Stimulated activated naive B cell treated with anti-CD40 and anti-IgM and Interleukin-4, amounts not matched to agents 10 μg/mL and 1 μg/mL and 100 μg/mL, for 72 hours (primary cell): ENCODE data around the gene BICC1.

Experiments used
- ATAC-seq, 2 donors: fragments of 150-1000 bp; cut with Tn5 transposase; replicated peaks; 2 replicates each; pipeline ENCODE4 v1.10.0; 2021; ENCODE audit warnings: moderate library complexity in 1 of 2
- DNase-seq: peaks from one replicate; pipeline ENCODE4 v3.0.0; 2021
- H3K27ac Mint-ChIP-seq: one replicate; pipeline ENCODE4 v1.8.0; 2022; ENCODE audit warnings: mild to moderate bottlenecking, mixed read lengths
- H3K27me3 Mint-ChIP-seq, 2 donors: one replicate each; pipeline ENCODE4 v1.8.0; 2022; ENCODE audit warnings: mixed read lengths in 2 of 2
- H3K36me3 Mint-ChIP-seq, 2 donors: one replicate each; pipeline ENCODE4 v1.8.0; 2022; ENCODE audit warnings: mixed read lengths in 2 of 2, mild to moderate bottlenecking in 1 of 2
- H3K4me1 Mint-ChIP-seq, 2 donors: one replicate each; pipeline ENCODE4 v1.8.0; 2022; ENCODE audit warnings: mixed read lengths in 2 of 2, mild to moderate bottlenecking in 1 of 2
- H3K4me3 Mint-ChIP-seq, 2 donors: one replicate each; pipeline ENCODE4 v1.8.0; 2022; ENCODE audit warnings: mild to moderate bottlenecking in 2 of 2, mixed read lengths in 2 of 2, moderate library complexity in 1 of 2
- H3K9me3 Mint-ChIP-seq, 2 donors: one replicate each; pipeline ENCODE4 v1.8.0; 2022; ENCODE audit warnings: mixed read lengths in 2 of 2, mild to moderate bottlenecking in 1 of 2

Gene BICC1

GRCh38 chr10:58696736-58697135, 184.1 kb downstream of the BICC1 start:
- Mint-ChIP-seq H3K4me1 (no peaks in the 10 kb centered on the region), H3K4me3 (no peak overlapping the region), H3K27me3 (no peaks in the 10 kb centered on the region), H3K9me3 (peaks cover 2 to 10% of the 10 kb centered on the region in 2 donors), H3K27ac (no peak overlapping the region), H3K36me3 (no peaks in the 10 kb centered on the region)
- no peak for DNase-seq
- no peak for ATAC-seq

GRCh38 chr10:58697691-58698090, 185.0 kb downstream of the BICC1 start:
- no peaks in the 10 kb centered on the region for H3K27me3 Mint-ChIP-seq
- H3K9me3 Mint-ChIP-seq: peaks cover 0 to 6% of the 10 kb centered on the region in 2 donors
- DNase-seq (no peak), ATAC-seq (no peak)
- no peaks in the 10 kb centered on the region for H3K4me1 Mint-ChIP-seq
- no peaks in the 10 kb centered on the region for H3K36me3 Mint-ChIP-seq
- H3K27ac Mint-ChIP-seq: no peak overlapping the region
- H3K4me3 Mint-ChIP-seq: no peak overlapping the region

- DNase-seq (no peak), ATAC-seq (no peak)
- no peaks in the 10 kb centered on the region for H3K27me3 Mint-ChIP-seq
- no peaks in the 10 kb centered on the region for H3K36me3 Mint-ChIP-seq
- H3K9me3 Mint-ChIP-seq: peaks cover 0 to 4% of the 10 kb centered on the region in 2 donors
- no peak overlapping the region for H3K4me3 Mint-ChIP-seq
- H3K4me1 Mint-ChIP-seq: no peaks in the 10 kb centered on the region
- H3K27ac Mint-ChIP-seq: no peak overlapping the region
Observed at GRCh38 chr10:58698777-58699356, 186.2 kb downstream of the BICC1 start.

- ATAC-seq (no peak), DNase-seq (no peak)
- Mint-ChIP-seq H3K9me3 (no peaks in the 10 kb centered on the region), H3K27ac (no peak overlapping the region), H3K36me3 (no peaks in the 10 kb centered on the region), H3K4me1 (no peaks in the 10 kb centered on the region), H3K27me3 (no peaks in the 10 kb centered on the region), H3K4me3 (no peak overlapping the region)
Observed at GRCh38 chr10:58700591-58700990, 187.9 kb downstream of the BICC1 start.

- ATAC-seq (no peak), DNase-seq (no peak)
- H3K4me3 Mint-ChIP-seq: no peak overlapping the region
- H3K27me3 Mint-ChIP-seq: no peaks in the 10 kb centered on the region
- H3K27ac Mint-ChIP-seq: no peak overlapping the region
- H3K9me3 Mint-ChIP-seq: peaks cover 0 to 3% of the 10 kb centered on the region in 2 donors
- H3K36me3 Mint-ChIP-seq: no peaks in the 10 kb centered on the region
- no peaks in the 10 kb centered on the region for H3K4me1 Mint-ChIP-seq
Observed at GRCh38 chr10:58701405-58702135, 188.9 kb downstream of the BICC1 start.

GRCh38 chr10:58704226-58704625, 191.6 kb downstream of the BICC1 start:
- H3K27me3 Mint-ChIP-seq: no peaks in the 10 kb centered on the region
- DNase-seq: no peak
- H3K9me3 Mint-ChIP-seq: peaks cover 0 to 6% of the 10 kb centered on the region in 2 donors
- no peak for ATAC-seq
- H3K4me3 Mint-ChIP-seq: no peak overlapping the region
- H3K36me3 Mint-ChIP-seq: no peaks in the 10 kb centered on the region
- H3K4me1 Mint-ChIP-seq: no peaks in the 10 kb centered on the region
- H3K27ac Mint-ChIP-seq: no peak overlapping the region

- ATAC-seq: no peak
- no peak for DNase-seq
- no peaks in the 10 kb centered on the region for H3K27me3 Mint-ChIP-seq
Observed at GRCh38 chr10:58704671-58705141, 192.0 kb downstream of the BICC1 start.

GRCh38 chr10:58706836-58707235, 194.2 kb downstream of the BICC1 start:
- Mint-ChIP-seq H3K27ac (no peak overlapping the region), H3K4me1 (no peaks in the 10 kb centered on the region), H3K4me3 (no peak overlapping the region), H3K27me3 (no peaks in the 10 kb centered on the region), H3K36me3 (no peaks in the 10 kb centered on the region), H3K9me3 (peaks cover 0 to 6% of the 10 kb centered on the region in 2 donors)
- DNase-seq (no peak), ATAC-seq (no peak)

More at GRCh38 chr10:58704671-58705141, 192.0 kb downstream of the BICC1 start:
- Mint-ChIP-seq H3K36me3 (no peaks in the 10 kb centered on the region), H3K4me3 (no peak overlapping the region), H3K9me3 (peaks cover 0 to 6% of the 10 kb centered on the region in 2 donors), H3K4me1 (no peaks in the 10 kb centered on the region), H3K27ac (no peak overlapping the region)

- Mint-ChIP-seq H3K9me3 (peaks cover 0 to 1% of the 10 kb centered on the region in 2 donors), H3K27me3 (no peaks in the 10 kb centered on the region), H3K4me3 (no peak overlapping the region), H3K36me3 (no peaks in the 10 kb centered on the region), H3K4me1 (no peaks in the 10 kb centered on the region), H3K27ac (no peak overlapping the region)
- ATAC-seq (no peak), DNase-seq (no peak)
Observed at GRCh38 chr10:58712141-58712540, 199.5 kb downstream of the BICC1 start.

GRCh38 chr10:58712982-58713381, 200.3 kb downstream of the BICC1 start:
- H3K4me1 Mint-ChIP-seq: no peaks in the 10 kb centered on the region
- H3K4me3 Mint-ChIP-seq: no peak overlapping the region
- H3K27ac Mint-ChIP-seq: no peak overlapping the region
- no peaks in the 10 kb centered on the region for H3K27me3 Mint-ChIP-seq
- ATAC-seq: no peak
- no peaks in the 10 kb centered on the region for H3K9me3 Mint-ChIP-seq
- no peaks in the 10 kb centered on the region for H3K36me3 Mint-ChIP-seq
- no peak for DNase-seq

GRCh38 chr10:58714409-58714808, 201.7 kb downstream of the BICC1 start:
- no peaks in the 10 kb centered on the region for H3K9me3 Mint-ChIP-seq
- H3K36me3 Mint-ChIP-seq: no peaks in the 10 kb centered on the region
- H3K4me1 Mint-ChIP-seq: no peaks in the 10 kb centered on the region
- no peaks in the 10 kb centered on the region for H3K27me3 Mint-ChIP-seq
- H3K4me3 Mint-ChIP-seq: no peak overlapping the region
- ATAC-seq: no peak
- H3K27ac Mint-ChIP-seq: no peak overlapping the region
- DNase-seq: no peak

GRCh38 chr10:58715061-58715460, 202.4 kb downstream of the BICC1 start:
- Mint-ChIP-seq H3K9me3 (no peaks in the 10 kb centered on the region), H3K27me3 (no peaks in the 10 kb centered on the region), H3K4me3 (no peak overlapping the region), H3K27ac (no peak overlapping the region), H3K4me1 (no peaks in the 10 kb centered on the region), H3K36me3 (no peaks in the 10 kb centered on the region)
- ATAC-seq (no peak), DNase-seq (no peak)

GRCh38 chr10:58718596-58718995, 205.9 kb downstream of the BICC1 start:
- H3K27ac Mint-ChIP-seq: no peak overlapping the region
- no peaks in the 10 kb centered on the region for H3K9me3 Mint-ChIP-seq
- ATAC-seq: no peak

GRCh38 chr10:58721601-58722281, 209.1 kb downstream of the BICC1 start:
- H3K27me3 Mint-ChIP-seq: no peaks in the 10 kb centered on the region
- no peaks in the 10 kb centered on the region for H3K9me3 Mint-ChIP-seq
- no peak overlapping the region for H3K27ac Mint-ChIP-seq
- H3K36me3 Mint-ChIP-seq: no peaks in the 10 kb centered on the region
- no peak overlapping the region for H3K4me3 Mint-ChIP-seq
- DNase-seq (no peak), ATAC-seq (no peak)
- no peaks in the 10 kb centered on the region for H3K4me1 Mint-ChIP-seq

More at GRCh38 chr10:58718596-58718995, 205.9 kb downstream of the BICC1 start:
- Mint-ChIP-seq H3K4me3 (no peak overlapping the region), H3K36me3 (no peaks in the 10 kb centered on the region), H3K4me1 (no peaks in the 10 kb centered on the region), H3K27me3 (no peaks in the 10 kb centered on the region)
- DNase-seq: no peak

- no peak for DNase-seq
- H3K27me3 Mint-ChIP-seq: no peaks in the 10 kb centered on the region
- no peaks in the 10 kb centered on the region for H3K4me1 Mint-ChIP-seq
- no peak for ATAC-seq
- H3K9me3 Mint-ChIP-seq: no peaks in the 10 kb centered on the region
- H3K36me3 Mint-ChIP-seq: no peaks in the 10 kb centered on the region
- no peak overlapping the region for H3K27ac Mint-ChIP-seq
- no peak overlapping the region for H3K4me3 Mint-ChIP-seq
Observed at GRCh38 chr10:58723186-58723585, 210.5 kb downstream of the BICC1 start.
